Posterior cingulate gyrus (tissue), 11 donors: ENCODE data around the gene ESYT2.

Experiments used
- DNase-seq, 10 donors: peaks; one replicate each; pipeline versions ENCODE4 v3.0.0 to v3.0.0-alpha.2; 2020 to 2021; ENCODE audit warnings: mixed read lengths in 3 of 10
- intact Hi-C: fragments of 100-400 bp; cut with DNase I; formaldehyde crosslinking; loops from one replicate; pipeline ENCODE4 v1.15.1; 2023

ESYT2 gene

GRCh38 chr7:158750702-158751101 is 78.6 kb downstream of the ESYT2 start:
- intact Hi-C loops = no loop called here
- DNase-seq = no peak

GRCh38 chr7:158749396-158749795 is 79.9 kb downstream of the ESYT2 start:
- no peak for DNase-seq
- intact Hi-C loops = no loop called here

GRCh38 chr7:158748335-158748734 is 81.0 kb downstream of the ESYT2 start:
- intact Hi-C loops = no loop called here
- no peak for DNase-seq

- DNase-seq = no peak
- intact Hi-C loops = no loop called here
These were observed 81.9 kb downstream of the ESYT2 start for GRCh38 chr7:158747408-158747807.

- intact Hi-C loops = no loop called here
- no peak for DNase-seq
These were observed 82.4 kb downstream of the ESYT2 start for GRCh38 chr7:158746957-158747356.

- intact Hi-C loops = no loop called here
- no peak for DNase-seq
These were observed 84.1 kb downstream of the ESYT2 start for GRCh38 chr7:158745057-158745715.

GRCh38 chr7:158744070-158744469 is 85.2 kb downstream of the ESYT2 start:
- intact Hi-C loops = no loop called here
- no peak for DNase-seq

GRCh38 chr7:158743219-158743618 is 86.1 kb downstream of the ESYT2 start:
- intact Hi-C loops = no loop called here
- no peak for DNase-seq

GRCh38 chr7:158742065-158742821 is 87.1 kb downstream of the ESYT2 start:
- intact Hi-C loops = no loop called here
- DNase-seq = no peak

GRCh38 chr7:158741294-158741666 is 88.0 kb downstream of the ESYT2 start:
- intact Hi-C loops = no loop called here
- no peak for DNase-seq

- no peak for DNase-seq
These were observed 88.5 kb downstream of the ESYT2 start for GRCh38 chr7:158740657-158741293.

GRCh38 chr7:158740013-158740656 is 89.2 kb downstream of the ESYT2 start:
- intact Hi-C loops = no loop called here
- DNase-seq = no peak

More at GRCh38 chr7:158740657-158741293, 88.5 kb downstream of the ESYT2 start:
- intact Hi-C loops = no loop called here

GRCh38 chr7:158738841-158739240 is 90.5 kb downstream of the ESYT2 start:
- intact Hi-C loops = no loop called here

GRCh38 chr7:158737064-158737695 is 92.1 kb downstream of the ESYT2 start:
- intact Hi-C loops = no loop called here

More at GRCh38 chr7:158738841-158739240, 90.5 kb downstream of the ESYT2 start:
- DNase-seq = no peak

GRCh38 chr7:158735935-158736334 is 93.4 kb downstream of the ESYT2 start:
- no peak for DNase-seq
- intact Hi-C loops = no loop called here

More at GRCh38 chr7:158737064-158737695, 92.1 kb downstream of the ESYT2 start:
- DNase-seq = no peak

GRCh38 chr7:158734861-158735260 is 94.4 kb downstream of the ESYT2 start:
- intact Hi-C loops = no loop called here

GRCh38 chr7:158733775-158734494 is 95.4 kb downstream of the ESYT2 start:
- no peak for DNase-seq
- intact Hi-C loops = no loop called here

More at GRCh38 chr7:158734861-158735260, 94.4 kb downstream of the ESYT2 start:
- no peak for DNase-seq

GRCh38 chr7:158733220-158733519 is 96.1 kb downstream of the ESYT2 start:
- intact Hi-C loops = no loop called here

GRCh38 chr7:158732494-158733219 is 96.7 kb downstream of the ESYT2 start:
- no peak for DNase-seq
- intact Hi-C loops = no loop called here

More at GRCh38 chr7:158733220-158733519, 96.1 kb downstream of the ESYT2 start:
- DNase-seq = no peak
